Erythroblast (primary cell): Measurements from ENCODE around the gene ROMO1.

Experiments used
- DNase-seq, 2 experiments: peaks; one replicate each; lab custom pipeline; 2025; lab: John Stamatoyannopoulos, UW
- GATA1 ChIP-seq: IDR thresholded peaks from 2 replicates; pipeline ENCODE4 v1.6.1; 2011; ENCODE audit warnings: low read depth, mild to moderate bottlenecking, control low read depth, low read length, moderate library complexity
- POLR2A ChIP-seq: IDR thresholded peaks from 2 replicates; pipeline ENCODE4 v1.6.1; 2011; ENCODE audit warnings: mild to moderate bottlenecking, low read length

The ROMO1 gene

GRCh38 chr20:35724321-35725230, 25.4 kb downstream of the ROMO1 start:
- no peak for TF ChIP-seq GATA1
- TF ChIP-seq POLR2A: peak; percentile 5
- DNase-seq: no peak

GRCh38 chr20:35726842-35727711, 27.9 kb downstream of the ROMO1 start:
- no peak for DNase-seq
- TF ChIP-seq POLR2A: no peak
- TF ChIP-seq GATA1: no peak

- no peak for TF ChIP-seq GATA1
- no peak for TF ChIP-seq POLR2A
- DNase-seq: no peak
These were observed 30.1 kb downstream of the ROMO1 start for GRCh38 chr20:35729283-35729807.

GRCh38 chr20:35729836-35730582, 30.8 kb downstream of the ROMO1 start:
- no peak for DNase-seq
- TF ChIP-seq POLR2A (no peak), GATA1 (no peak)

- DNase-seq: no peak
- TF ChIP-seq GATA1: no peak
- no peak for TF ChIP-seq POLR2A
These were observed 31.6 kb downstream of the ROMO1 start for GRCh38 chr20:35730583-35731468.

- DNase-seq: no peak
- TF ChIP-seq GATA1: no peak
- no peak for TF ChIP-seq POLR2A
These were observed 32.2 kb downstream of the ROMO1 start for GRCh38 chr20:35731469-35731788.

- TF ChIP-seq POLR2A (no peak), GATA1 (no peak)
- no peak for DNase-seq
These were observed 32.8 kb downstream of the ROMO1 start for GRCh38 chr20:35731862-35732643.

GRCh38 chr20:35732644-35732982, 33.4 kb downstream of the ROMO1 start:
- DNase-seq: no peak
- TF ChIP-seq POLR2A (no peak), GATA1 (no peak)

GRCh38 chr20:35734374-35734773, 35.2 kb downstream of the ROMO1 start:
- TF ChIP-seq POLR2A (no peak), GATA1 (no peak)
- DNase-seq: no peak

- TF ChIP-seq POLR2A (no peak), GATA1 (no peak)
These were observed 35.8 kb downstream of the ROMO1 start for GRCh38 chr20:35734777-35735649.

More at GRCh38 chr20:35734777-35735649, 35.8 kb downstream of the ROMO1 start:
- no peak for DNase-seq
